Pancreas (tissue), 10 donors: ENCODE data around the gene KCNJ15. TPM values are rescaled to one million over a fixed set of nuclear protein-coding genes. Genes with fewer than 3 reads are reported as not detected.
A peak's percentile ranks its signal among the peaks of the same experiment; 100 is the strongest.

Experiments used
- ATAC-seq, 4 donors: fragments of 200-7000 bp; cut with Tn5 transposase; one replicate each; pipeline versions ENCODE4 v1.8.0 to v1.9.1; 2020; ENCODE audit warnings: mild to moderate bottlenecking in 4 of 4, moderate library complexity in 4 of 4
- DNase-seq, 6 donors: peaks; one replicate each; pipeline ENCODE4 v3.0.0-alpha.2; 2020
- FAIRE-seq: peaks from 2 replicates; lab custom pipeline; 2012; peaks lifted over from hg19 to GRCh38; lab: Jason Lieb, UNC
- H3K27ac ChIP-seq, 4 donors: fragments of 200-600 bp; sonication (generic); 1 replicate in 3 of 4; 2 replicates in 1 of 4; pipeline versions ENCODE4 v1.5.0 to v1.8.0; 2020
- H3K27me3 ChIP-seq, 4 donors: fragments of 200-600 bp; one replicate each; pipeline ENCODE4 v1.8.0; 2021
- H3K36me3 ChIP-seq, 3 donors: fragments of 200-600 bp; sonication (generic) in 1 of 3; one replicate each; pipeline versions ENCODE4 v1.5.0 to v1.8.0; 2020 to 2021
- H3K4me1 ChIP-seq, 3 donors: fragments of 200-600 bp; one replicate each; pipeline ENCODE4 v1.8.0; 2021
- H3K4me3 ChIP-seq, 4 donors: fragments of 200-600 bp; sonication (generic) in 2 of 4; one replicate each; pipeline versions ENCODE4 v1.5.0 to v1.8.0; 2020 to 2021
- H3K9me3 ChIP-seq, 4 donors: fragments of 200-600 bp; one replicate each; pipeline ENCODE4 v1.8.0; 2021
- CTCF ChIP-seq, 4 donors: fragments of 200-600 bp; sonication (generic) in 3 of 4; IDR thresholded peaks; one replicate each; pipeline versions ENCODE4 v1.5.0 to v1.8.0; 2021; ENCODE audit warnings: antibody characterized with exemption in 4 of 4
- WGBS, 2 donors: extraction: QIAGEN DNeasy Blood & Tissue Kit; methylation state at CpG; one replicate each; pipeline ENCODE4 v1.1.7; 2013; 5-methylcytosine and 5-hydroxymethylcytosine counted together
- intact Hi-C, 3 donors: fragments of 100-400 bp; cut with DNase I; formaldehyde crosslinking; loops; one replicate each; pipeline versions ENCODE4 v1.11.1 to v1.14.2; 2022
- polyA plus RNA-seq, 2 donors: library from polyadenylated mRNA; stranded (reverse); fragments of 200-250 nt; gene quantifications; one replicate each; pipeline ENCODE4 v1.2.3, GENCODE V29; 2013
- total RNA-seq, 6 donors: library from RNA; stranded (reverse); fragmentation: NEBNext Ultra II Directional in 4 of 6; extraction: Animal tissue kit (Norgen Biotek cat#: 25700) in 4 of 6; gene quantifications; one replicate each; pipeline versions ENCODE4 v1.2.1 to v1.2.4, GENCODE V29; 2021 to 2023
- donor health status: healthy with polysubstance abuse.
- donor health status: DM: no; HTN: no; CAD: no; lungs with moderate emphysema.
- donor health status: DM: no; HTN: no; CAD: no.
- donor health status: control.
- donor health status: control.
- donor health status: Bipolar disorder and iron deficiency.
- donor health status: DM: yes; HTN: yes; CAD: no.
- donor health status: DM: no; HTN: no; CAD: no.
- donor health status: DM: no; HTN: no; CAD: no.
- donor health status: DM: yes; HTN: yes; CAD: no.

Gene KCNJ15
- total and polyA plus RNA-seq, 8 donors = 16.9 to 48.7 (median 31.0) TPM

- intact Hi-C loops = no loop called here
- no peak for DNase-seq
- ATAC-seq = no peak
- no peaks in the 10 kb centered on the region for H3K9me3 ChIP-seq
- H3K4me3 ChIP-seq = no peak overlapping the region
- no peak overlapping the region for H3K27ac ChIP-seq
- 91 to 94% methylated on average over 2 of the region's 2 CpGs for WGBS, 2 donors
- no peak for TF ChIP-seq CTCF (IDR thresholded peaks at IDR 0.05)
- no peaks in the 10 kb centered on the region for H3K4me1 ChIP-seq
- H3K27me3 ChIP-seq = no peaks in the 10 kb centered on the region
- H3K36me3 ChIP-seq = peaks cover 0 to 9% (median 0%) of the 10 kb centered on the region in 3 donors
- no peak for FAIRE-seq
These were observed 37.8 kb downstream of the KCNJ15 start for GRCh38 chr21:38294609-38295008.

GRCh38 chr21:38295997-38296764, 39.4 kb downstream of the KCNJ15 start:
- H3K9me3 ChIP-seq = no peaks in the 10 kb centered on the region
- H3K4me1 ChIP-seq = peaks cover 0 to 3% (median 0%) of the 10 kb centered on the region in 3 donors
- no peaks in the 10 kb centered on the region for H3K27me3 ChIP-seq
- peaks cover 0 to 9% (median 0%) of the 10 kb centered on the region in 3 donors for H3K36me3 ChIP-seq
- no peak overlapping the region for H3K4me3 ChIP-seq
- ATAC-seq (peak in 2 of 4 donors; percentile 51 to 68), DNase-seq (no peak), FAIRE-seq (no peak)
- TF ChIP-seq CTCF (IDR thresholded peaks at IDR 0.05) = no peak
- intact Hi-C loops = no loop called here
- 43 to 48% methylated on average over 8 of the region's 8 CpGs for WGBS, 2 donors
- H3K27ac ChIP-seq = no peak overlapping the region

- intact Hi-C loops = no loop called here
- H3K27ac ChIP-seq = no peak overlapping the region
- H3K4me3 ChIP-seq = no peak overlapping the region
- no peaks in the 10 kb centered on the region for H3K9me3 ChIP-seq
- TF ChIP-seq CTCF (IDR thresholded peaks at IDR 0.05) = no peak
- WGBS, 2 donors = 42 to 49% methylated on average over 3 of the region's 3 CpGs
- H3K27me3 ChIP-seq = no peaks in the 10 kb centered on the region
- peak in 2 of 4 donors; percentile 37 to 39 for ATAC-seq
- DNase-seq = no peak
- no peak for FAIRE-seq
- H3K4me1 ChIP-seq = peaks cover 0 to 3% (median 0%) of the 10 kb centered on the region in 3 donors
- H3K36me3 ChIP-seq = peaks cover 0 to under 1% (median 0%) of the 10 kb centered on the region in 3 donors
These were observed 40.4 kb downstream of the KCNJ15 start for GRCh38 chr21:38297194-38297631.

GRCh38 chr21:38297871-38298270, 41.1 kb downstream of the KCNJ15 start:
- H3K27ac ChIP-seq = no peak overlapping the region
- H3K36me3 ChIP-seq = no peaks in the 10 kb centered on the region
- ATAC-seq = no peak
- H3K9me3 ChIP-seq = no peaks in the 10 kb centered on the region
- 77 to 81% methylated on average over 3 of the region's 3 CpGs for WGBS, 2 donors
- intact Hi-C loops = no loop called here
- no peak for FAIRE-seq
- H3K4me1 ChIP-seq = peaks cover 0 to 3% (median 0%) of the 10 kb centered on the region in 3 donors
- DNase-seq = no peak
- no peak overlapping the region for H3K4me3 ChIP-seq
- TF ChIP-seq CTCF (IDR thresholded peaks at IDR 0.05) = no peak
- H3K27me3 ChIP-seq = no peaks in the 10 kb centered on the region

- ATAC-seq (no peak), FAIRE-seq (no peak), DNase-seq (no peak)
- 83 to 87% methylated on average over 3 of the region's 3 CpGs for WGBS, 2 donors
- peaks cover 0 to 3% (median 0%) of the 10 kb centered on the region in 3 donors for H3K4me1 ChIP-seq
- intact Hi-C loops = no loop called here
- H3K4me3 ChIP-seq = no peak overlapping the region
- H3K27me3 ChIP-seq = no peaks in the 10 kb centered on the region
- H3K9me3 ChIP-seq = no peaks in the 10 kb centered on the region
- no peak for TF ChIP-seq CTCF (IDR thresholded peaks at IDR 0.05)
- H3K36me3 ChIP-seq = no peaks in the 10 kb centered on the region
- no peak overlapping the region for H3K27ac ChIP-seq
These were observed 42.0 kb downstream of the KCNJ15 start for GRCh38 chr21:38298832-38299231.
